RKO (cell line): ENCODE measurements around the gene SYT1.

Experiments used
- DNase-seq: peaks from one replicate; pipeline ENCODE4 v3.0.0-alpha.2; 2016; ENCODE audit warnings: low spot score

Gene SYT1

DNA sequence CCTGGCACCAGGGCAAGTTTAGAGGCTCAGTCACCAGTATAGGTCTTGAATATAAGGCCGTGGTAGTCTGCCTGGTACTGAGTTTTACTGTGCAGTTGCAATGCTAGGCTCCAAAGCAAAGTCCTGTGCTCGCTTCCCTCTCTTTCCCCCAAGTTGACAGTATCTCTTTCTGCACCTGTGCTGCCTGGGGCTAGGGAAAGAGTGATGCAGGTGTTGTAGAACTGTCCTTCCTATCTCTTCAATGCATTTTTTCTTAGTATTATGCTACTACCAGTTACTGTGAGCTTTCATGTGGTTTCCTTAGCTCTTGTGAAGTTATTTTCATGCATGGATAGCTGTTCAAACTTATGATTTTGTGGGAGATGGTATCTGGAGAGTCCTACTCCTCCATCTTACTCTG, 359.2 kb downstream of the SYT1 start:
- DNase-seq: no peak

DNA sequence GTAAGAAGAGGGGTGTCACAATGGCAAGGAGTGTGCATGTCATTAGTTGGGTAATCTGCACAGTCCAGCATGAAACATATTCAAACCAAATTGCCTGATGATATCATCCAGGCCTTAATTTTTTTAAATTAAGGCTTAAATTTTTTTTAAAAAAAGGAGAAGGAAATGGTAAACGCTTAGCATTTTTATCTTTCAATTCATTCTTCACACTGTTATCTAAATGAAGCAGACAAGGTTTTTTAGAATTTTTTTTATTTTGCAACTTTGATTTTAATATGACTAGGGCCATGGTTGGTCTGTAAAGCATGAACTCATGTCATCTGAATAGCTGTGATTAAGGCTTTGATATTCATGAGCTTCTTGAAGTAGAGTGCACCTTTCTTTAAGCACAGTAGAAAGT, 362.5 kb downstream of the SYT1 start:
- DNase-seq: no peak

- DNase-seq: no peak
Observed at GRCh38 chr12:79227646-79228045, 363.1 kb downstream of the SYT1 start.

GRCh38 chr12:79233341-79233781, 368.8 kb downstream of the SYT1 start:
- DNase-seq: no peak

- DNase-seq: no peak
Observed at GRCh38 chr12:79236920-79237319, 372.3 kb downstream of the SYT1 start.

DNA sequence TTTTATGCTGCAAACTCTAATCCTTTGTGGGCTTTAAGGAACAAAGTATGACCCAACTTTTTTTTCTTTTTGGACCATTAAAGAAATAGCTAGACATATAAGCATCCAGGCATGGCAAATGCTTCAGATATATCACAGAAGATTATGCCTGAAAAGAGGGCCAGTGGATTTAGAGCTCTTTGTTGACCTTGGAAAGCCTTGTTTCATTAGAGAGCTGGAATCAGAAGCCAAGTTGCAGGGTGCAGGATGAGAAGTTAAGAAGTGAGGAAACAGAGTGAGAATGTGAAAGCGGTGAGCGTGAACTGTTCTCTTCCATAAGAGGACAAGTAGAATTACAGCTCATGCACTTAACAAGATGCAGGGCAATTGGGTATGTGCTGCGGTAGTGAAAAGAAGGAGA, 373.7 kb downstream of the SYT1 start:
- DNase-seq: no peak

GRCh38 chr12:79247494-79247893, 382.9 kb downstream of the SYT1 start:
- no peak for DNase-seq

- peak; percentile 23 for DNase-seq
Observed at GRCh38 chr12:79250186-79250585, 385.6 kb downstream of the SYT1 start.

DNA sequence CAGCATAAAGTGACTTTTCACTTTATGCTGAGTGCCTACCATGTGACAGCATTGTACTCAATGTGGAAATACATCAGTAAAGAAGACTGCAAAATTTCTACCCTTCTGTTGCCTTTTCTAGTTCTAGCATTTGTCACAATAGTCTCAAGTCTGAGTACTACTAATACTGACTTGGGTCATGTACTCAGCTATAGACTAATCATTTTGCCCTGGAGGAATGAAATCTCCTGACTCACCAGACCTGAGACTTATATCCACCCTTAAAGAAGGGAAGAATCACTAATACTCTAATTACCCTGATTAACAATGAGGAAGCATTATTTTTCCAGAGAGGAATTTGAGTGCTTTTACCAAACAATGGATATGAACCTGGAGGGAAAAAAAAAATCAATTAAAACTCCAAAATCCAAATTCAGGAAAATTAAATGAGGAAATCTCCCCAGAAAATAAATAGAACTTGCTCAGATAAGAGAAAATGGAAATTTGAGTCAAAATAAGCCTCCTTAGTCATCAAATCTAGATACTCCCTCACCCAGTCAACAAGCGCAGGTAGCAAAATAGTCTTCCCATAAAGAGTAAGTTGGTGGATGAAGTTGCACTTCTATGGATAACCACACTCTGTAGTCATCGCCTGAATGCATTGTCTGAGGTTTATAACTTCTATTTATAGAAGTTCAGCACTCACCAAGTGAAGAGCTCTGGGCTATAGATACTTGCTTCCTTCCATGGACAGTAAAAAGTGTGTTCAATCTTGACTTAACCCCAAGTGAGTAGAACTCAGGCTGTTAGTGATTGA, 386.6 kb downstream of the SYT1 start:
- DNase-seq: no peak

- DNase-seq: no peak
Observed at GRCh38 chr12:79252358-79253075, 387.9 kb downstream of the SYT1 start.

- no peak for DNase-seq
Observed at GRCh38 chr12:79255288-79255687, 390.7 kb downstream of the SYT1 start.

GRCh38 chr12:79260923-79261322, 396.3 kb downstream of the SYT1 start:
- no peak for DNase-seq

DNA sequence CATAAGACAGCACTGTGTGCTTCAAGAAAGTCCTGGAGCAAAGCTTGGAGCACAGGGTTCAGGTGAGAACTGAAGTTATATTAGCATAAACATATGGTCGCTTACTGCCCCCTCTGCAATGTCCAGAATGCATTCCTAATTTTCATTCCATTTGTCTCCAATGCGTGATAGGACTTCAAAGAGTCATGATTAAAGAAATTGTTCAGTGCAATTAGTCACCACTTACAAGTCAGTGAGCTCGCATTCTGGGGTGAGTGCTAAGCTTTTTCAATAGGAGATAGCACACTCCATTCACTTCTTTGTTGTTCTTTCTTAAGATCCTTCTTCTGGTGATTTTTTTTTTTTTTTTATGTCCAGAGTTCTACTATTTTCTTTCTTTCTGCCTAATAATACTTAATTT, 398.4 kb downstream of the SYT1 start:
- peak; percentile 34 for DNase-seq

DNA sequence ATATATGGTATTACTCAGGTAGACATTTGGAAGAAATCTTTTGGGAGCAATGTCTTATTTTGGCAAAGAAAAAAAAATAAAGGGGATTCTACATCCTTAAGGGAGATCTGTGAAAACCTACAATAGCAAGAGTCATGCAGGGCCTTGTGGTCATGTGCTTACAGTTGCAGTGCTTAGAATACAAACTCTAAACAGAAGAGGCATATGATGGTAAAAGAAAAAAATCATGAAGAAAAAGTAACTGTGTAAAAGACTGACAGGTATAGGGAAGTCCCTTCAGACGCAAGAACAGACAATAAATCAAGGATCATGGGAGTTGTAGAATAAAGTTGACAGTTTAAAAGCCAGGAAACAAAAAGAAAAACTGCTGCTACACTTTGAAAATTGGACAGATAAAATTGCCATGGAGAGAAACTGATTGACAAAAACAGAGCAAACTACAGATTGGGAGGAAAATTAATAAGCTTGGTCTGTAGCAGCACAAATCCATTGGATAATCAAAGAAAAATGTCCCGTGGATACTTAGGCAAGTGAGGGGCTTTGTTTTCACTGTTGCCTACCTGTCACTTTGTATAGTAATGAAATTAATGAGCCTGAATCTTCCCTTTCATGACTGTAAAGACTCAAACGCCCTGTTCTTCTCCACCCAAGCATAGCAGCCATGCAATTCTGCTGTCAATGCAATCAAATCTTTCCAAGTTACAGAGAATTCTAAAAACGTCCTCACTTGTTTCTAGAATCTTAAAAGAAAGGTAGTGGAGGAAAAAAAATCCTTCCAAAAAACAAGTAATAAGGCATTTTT, 402.0 kb downstream of the SYT1 start:
- no peak for DNase-seq

DNA sequence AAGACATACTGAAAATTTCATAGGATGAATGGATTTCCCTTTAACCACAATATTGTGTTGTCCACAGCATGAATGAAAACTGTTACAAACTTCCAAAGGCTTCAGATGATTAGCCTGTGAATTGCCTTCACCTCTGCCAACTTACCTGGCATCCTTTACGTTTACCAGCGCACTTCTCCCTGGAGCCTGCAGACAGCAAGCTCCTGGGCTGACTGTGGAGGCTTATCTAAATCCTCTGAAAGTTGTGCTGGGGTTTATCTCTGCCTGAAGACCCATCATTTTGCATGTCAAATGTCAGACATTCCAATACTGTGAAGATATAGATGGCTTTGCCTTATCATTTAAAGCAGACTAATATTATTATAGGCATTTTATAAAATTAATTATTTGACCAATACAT, 403.0 kb downstream of the SYT1 start:
- DNase-seq: no peak

DNA sequence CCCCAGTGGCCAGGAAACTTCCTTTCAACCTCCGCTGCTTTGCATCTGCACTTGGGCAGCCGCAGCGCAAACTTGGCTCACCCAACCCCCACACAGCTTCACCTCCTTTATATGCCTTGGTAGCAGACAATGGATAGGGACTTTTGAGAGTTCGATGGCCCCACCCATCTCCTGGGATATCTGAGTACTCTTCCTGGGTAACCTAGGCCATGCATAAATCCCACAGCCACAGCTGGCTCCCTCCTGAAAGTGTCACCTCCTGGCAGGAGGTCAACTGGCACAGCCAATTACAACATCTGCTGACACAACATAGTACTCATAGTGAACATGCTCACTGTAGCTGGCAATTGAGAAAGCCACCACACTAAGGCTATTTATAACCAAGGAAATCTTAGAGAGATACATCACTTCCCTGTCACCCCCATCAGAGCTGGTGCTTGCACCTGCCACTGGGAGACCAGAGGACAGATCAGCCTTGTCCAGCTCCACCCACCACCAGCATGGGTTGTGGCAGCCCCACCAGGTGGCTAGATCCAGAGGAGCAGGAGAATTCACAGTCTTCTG, 410.0 kb downstream of the SYT1 start:
- peak; percentile 13 for DNase-seq

DNA sequence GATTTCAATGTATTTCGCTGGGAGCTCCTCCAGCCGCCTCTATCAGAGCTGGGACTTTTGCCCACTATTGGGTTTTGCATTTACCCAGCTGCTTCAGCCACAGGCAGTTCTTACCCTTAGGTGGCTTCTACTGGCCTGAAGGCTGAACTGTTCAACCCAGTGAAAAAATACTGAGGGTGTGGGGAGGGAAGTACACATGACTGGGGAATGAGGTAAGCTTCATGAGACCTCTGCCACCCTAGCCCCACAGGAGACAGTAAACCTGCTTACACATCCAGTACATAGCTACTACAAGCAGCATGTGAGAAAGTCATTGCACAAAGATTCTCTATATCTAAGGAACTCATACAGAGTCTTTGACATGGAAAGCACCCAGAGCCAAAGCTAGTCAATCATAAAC, 411.1 kb downstream of the SYT1 start:
- no peak for DNase-seq

DNA sequence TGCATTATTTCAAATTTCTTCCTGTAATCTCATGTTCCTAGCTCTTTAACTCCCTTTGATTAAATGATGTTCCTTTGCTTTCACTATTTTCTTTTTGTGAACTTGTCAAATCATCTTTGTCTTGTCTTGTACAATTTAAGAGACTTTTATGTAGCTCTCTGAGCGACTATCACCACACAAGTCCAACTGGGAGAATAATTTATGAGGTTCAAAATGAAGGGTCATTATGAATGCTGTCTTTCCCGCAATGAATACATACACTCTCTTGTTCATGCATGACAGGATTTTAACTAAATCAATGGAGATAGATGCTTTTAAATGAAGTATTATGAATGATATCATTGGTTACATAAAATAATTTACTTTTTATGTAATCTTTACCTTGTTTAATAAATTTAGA, 418.8 kb downstream of the SYT1 start:
- no peak for DNase-seq

GRCh38 chr12:79288911-79289310, 424.3 kb downstream of the SYT1 start:
- DNase-seq: no peak

GRCh38 chr12:79291711-79292110, 427.1 kb downstream of the SYT1 start:
- DNase-seq: no peak

- DNase-seq: no peak
Observed at GRCh38 chr12:79294590-79294989, 430.0 kb downstream of the SYT1 start.

DNA sequence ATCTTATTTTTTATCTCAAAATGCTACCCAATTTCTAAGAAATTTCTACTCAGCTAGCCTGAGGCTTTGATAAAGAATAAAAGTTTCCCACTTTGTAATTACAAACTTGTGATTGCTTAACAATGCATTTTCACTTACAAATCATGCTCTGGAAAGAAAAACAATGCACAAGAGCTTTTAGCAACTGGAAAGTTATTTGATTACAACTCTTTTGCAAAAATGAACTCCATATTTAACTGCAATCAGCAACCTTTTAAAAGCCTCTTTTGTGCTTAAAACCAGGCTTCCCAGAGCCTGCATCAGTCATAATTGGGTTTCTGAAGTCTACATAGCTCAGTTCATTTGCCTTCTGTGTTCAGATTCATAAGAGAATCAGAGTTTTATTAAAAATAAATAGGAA, 431.0 kb downstream of the SYT1 start:
- DNase-seq: no peak
